Measurements from ENCODE around the gene LRRC1.

GRCh38 chr6:53888931-53889330, 94.1 kb downstream of the LRRC1 start:
- TF ChIP-seq CTCF (optimal IDR thresholded peaks at IDR 0.05 in 1 of 3, IDR thresholded peaks at IDR 0.05 in 1 of 3, conservative IDR thresholded peaks at IDR 0.05 in 1 of 3; ENCODE audit: extremely low read depth in 1 of 3, insufficient read depth in 2 of 3, low read length in 3 of 3) (no peak), EZH2 (IDR thresholded peaks at IDR 0.05; ENCODE audit: low read length) (no peak)

Data from keratinocyte (primary cell).